SH-SY5Y (cell line): ENCODE results near the gene GNPTG.

Experiments used
- GATA2 ChIP-seq: IDR thresholded peaks from 2 replicates; pipeline ENCODE4 v1.6.1; 2011; ENCODE audit warnings: mild to moderate bottlenecking, low read depth, low read length
- GATA3 ChIP-seq: IDR thresholded peaks from 2 replicates; pipeline ENCODE4 v1.6.1; 2011; ENCODE audit warnings: low read depth, mild to moderate bottlenecking, low read length, moderate library complexity

- no peak for TF ChIP-seq GATA3
- TF ChIP-seq GATA2, result no peak
These were observed 14.2 kb upstream of the GNPTG start for GRCh38 chr16:1337486-1337885.
